GM18868 (cell line): ENCODE measurements around the gene KLHL11.

Source experiments
- ATAC-seq: cut with Tn5 transposase; IDR thresholded peaks from one replicate; pipeline ENCODE4 v1.9.1; 2021; ENCODE audit warnings: mild to moderate bottlenecking, moderate library complexity; ENCODE audit not compliant: unreplicated experiment

The KLHL11 gene, protein sequence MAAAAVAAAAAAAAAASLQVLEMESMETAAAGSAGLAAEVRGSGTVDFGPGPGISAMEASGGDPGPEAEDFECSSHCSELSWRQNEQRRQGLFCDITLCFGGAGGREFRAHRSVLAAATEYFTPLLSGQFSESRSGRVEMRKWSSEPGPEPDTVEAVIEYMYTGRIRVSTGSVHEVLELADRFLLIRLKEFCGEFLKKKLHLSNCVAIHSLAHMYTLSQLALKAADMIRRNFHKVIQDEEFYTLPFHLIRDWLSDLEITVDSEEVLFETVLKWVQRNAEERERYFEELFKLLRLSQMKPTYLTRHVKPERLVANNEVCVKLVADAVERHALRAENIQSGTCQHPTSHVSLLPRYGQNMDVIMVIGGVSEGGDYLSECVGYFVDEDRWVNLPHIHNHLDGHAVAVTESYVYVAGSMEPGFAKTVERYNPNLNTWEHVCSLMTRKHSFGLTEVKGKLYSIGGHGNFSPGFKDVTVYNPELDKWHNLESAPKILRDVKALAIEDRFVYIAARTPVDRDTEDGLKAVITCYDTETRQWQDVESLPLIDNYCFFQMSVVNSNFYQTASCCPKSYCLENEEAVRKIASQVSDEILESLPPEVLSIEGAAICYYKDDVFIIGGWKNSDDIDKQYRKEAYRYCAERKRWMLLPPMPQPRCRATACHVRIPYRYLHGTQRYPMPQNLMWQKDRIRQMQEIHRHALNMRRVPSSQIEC

GRCh38 chr17:41864836-41865595 lies at the start of gene KLHL11:
Gene KLHL11, minus strand, starts transcription at chr17:41865423. Its CDS starts 53 bp downstream, at chr17:41865370.
- peak; percentile 81 for ATAC-seq

DNA sequence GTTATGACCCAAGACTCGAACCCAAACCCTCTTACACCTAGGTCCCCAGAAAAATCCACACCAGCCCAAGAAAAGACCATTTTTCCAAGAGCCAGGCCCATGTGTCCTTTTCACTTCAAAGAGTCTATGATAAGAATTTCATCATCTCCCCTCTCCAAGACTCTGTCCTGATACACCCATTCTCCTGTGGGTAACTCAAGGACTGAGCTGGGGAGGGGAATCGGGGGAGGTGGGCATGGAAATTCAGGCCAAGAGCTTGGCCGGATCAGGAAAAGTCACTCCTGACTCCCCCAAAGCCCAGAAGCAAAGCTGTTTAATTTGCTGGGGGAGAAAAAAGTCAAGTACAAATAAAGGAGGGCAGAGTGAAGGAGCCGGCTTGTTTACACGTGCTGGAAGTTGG lies 49.8 kb upstream of the KLHL11 start:
- ATAC-seq: no peak

GRCh38 chr17:41914358-41914766 lies 49.1 kb upstream of the KLHL11 start:
- no peak for ATAC-seq

GRCh38 chr17:41913798-41914197 lies 48.6 kb upstream of the KLHL11 start:
- ATAC-seq: no peak

DNA sequence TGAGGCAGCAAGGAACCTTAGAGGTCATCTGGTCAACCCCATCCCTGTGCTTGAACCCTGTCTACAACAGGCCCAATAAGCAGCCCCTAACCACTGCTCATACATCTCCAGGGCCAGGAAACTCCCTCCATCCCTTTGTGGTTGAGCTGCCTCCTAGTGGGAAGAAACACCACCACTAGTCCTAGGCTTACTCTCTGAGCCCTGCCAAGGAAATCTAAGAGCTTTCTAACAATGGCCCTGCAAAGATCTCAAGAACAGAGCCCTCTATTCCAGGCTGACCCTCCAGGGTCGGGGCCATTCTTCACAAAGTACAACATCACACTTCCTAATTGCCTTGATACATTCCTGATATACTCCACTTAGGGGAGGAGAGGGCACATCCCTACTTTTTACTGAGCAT lies 47.7 kb upstream of the KLHL11 start:
- ATAC-seq: no peak

DNA sequence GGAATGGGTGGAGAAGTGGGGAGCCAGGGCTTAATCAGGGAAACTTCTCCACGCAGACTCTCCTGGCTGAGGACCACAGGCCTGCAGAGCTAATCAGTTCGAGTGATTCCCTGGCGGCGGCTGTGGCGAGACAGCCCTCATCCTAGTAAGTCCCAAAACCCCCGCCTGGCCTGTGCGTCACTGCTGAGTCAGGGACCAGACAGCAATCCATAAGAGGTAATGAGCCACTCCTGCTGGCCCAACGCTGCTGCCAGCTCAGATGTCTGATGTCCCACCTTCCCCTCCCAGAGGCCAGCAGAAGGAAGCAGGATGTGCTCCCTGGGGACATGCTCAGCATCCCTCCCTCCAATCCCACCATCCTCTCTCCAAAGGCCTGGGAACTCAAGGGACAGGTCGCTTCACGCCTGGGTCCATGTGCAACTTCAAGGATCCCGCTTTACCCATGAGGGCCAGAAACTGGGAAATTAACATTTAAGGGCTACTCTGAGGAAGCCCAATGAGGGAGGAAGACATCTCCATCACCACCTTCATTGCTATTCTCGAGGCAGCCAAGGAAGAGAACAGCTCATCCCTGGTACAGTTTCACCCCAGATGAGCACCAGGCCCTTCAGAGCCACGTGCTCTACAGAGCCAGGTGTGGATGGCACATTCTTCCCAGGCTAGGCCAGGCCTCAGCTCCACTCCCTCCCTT lies 45.6 kb upstream of the KLHL11 start:
- ATAC-seq: no peak

DNA sequence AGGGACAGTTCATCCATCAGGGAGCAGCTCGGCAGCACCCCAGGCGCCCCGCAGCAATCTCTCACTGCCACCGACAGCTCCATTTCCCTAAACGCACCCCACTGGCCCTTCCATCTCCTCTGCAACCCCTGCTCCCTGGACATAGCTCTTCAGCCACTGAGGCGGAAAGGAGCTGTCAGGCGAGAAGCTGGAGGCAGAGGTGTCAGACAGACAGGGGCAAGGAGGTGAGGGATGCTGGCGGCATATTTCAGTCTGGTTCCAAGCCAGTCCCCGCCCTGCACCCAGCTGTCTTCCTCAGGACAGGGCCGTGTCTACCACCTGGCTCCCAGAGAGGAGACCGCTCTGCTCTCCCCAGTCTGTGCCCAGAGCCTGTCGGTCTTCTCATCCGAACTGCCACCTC lies 43.9 kb upstream of the KLHL11 start:
- ATAC-seq: no peak

GRCh38 chr17:41907633-41908539 lies 42.7 kb upstream of the KLHL11 start:
- ATAC-seq: no peak

- ATAC-seq: no peak
Measured at GRCh38 chr17:41907185-41907556, 41.9 kb upstream of the KLHL11 start.

GRCh38 chr17:41906465-41907184 lies 41.4 kb upstream of the KLHL11 start:
- ATAC-seq: no peak

DNA sequence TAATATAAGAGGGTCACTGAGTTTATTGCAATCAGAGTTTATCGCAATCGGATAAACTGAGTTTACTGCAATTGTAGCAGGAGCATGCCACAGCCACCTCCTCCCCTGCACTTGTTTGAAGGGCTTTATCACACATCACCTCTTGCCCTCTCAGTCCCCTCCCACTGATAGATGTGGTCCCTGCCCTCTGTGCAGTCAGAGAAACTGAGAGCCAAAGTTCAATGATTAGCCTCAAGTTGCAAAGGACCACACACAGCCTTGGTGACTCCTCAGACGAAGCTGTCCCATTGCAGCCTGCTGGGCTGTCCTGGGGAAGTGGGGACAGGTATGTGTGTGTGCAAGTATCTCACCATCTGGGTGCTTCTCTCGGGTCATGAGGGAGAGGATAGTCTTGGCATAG lies 39.9 kb upstream of the KLHL11 start:
- no peak for ATAC-seq

DNA sequence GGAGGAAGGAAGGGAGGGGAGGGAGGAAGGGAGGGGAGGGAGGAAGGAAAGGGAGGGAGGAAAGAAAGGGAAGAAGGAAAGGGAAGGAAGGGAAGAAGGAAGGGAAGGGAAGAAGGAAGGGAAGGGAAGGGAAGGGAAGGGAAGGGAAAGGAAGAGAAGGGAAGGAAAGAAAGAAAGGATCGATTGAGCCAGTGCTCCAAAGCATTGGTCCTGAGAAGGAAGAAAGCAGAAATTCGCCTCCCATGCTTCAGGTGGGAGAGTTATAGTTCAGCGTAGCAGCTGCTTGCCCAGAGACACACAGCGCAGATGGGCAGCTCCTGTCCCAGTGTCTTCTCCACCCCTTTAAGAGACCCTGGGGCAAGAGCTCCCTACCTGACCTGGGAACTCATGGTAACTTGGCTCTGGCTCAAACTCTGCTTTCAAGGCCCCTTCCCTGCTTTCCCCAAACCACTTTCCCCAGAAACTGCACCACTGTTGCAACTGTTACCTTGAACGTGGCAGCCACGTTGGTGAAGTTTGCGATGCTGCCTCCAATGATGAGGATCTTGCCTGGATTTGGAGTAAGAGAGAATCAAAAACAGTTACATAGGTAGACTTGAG lies 39.1 kb upstream of the KLHL11 start:
- no peak for ATAC-seq

GRCh38 chr17:41901646-41902045 lies 36.4 kb upstream of the KLHL11 start:
- no peak for ATAC-seq

DNA sequence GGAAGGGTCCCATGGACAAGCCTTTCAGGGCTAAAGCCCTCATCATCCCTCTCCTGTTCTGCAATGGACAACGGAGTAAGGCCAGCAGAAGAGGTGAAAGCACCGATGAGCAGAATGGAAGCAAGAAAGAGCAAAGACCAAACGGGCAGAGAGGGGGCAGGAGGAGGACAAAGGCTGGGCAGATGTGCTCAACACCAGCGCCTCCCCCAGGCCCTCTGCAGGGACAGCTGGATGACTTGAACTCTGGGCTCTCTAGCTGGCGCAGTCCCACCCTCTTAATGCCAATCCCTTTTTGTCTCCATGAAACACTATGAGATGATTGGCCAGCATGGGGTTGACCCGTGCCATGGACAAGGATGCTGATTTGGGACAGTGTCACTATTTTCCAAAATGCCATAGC lies 31.5 kb upstream of the KLHL11 start:
- ATAC-seq: no peak

- no peak for ATAC-seq
Measured at GRCh38 chr17:41895617-41896016, 30.4 kb upstream of the KLHL11 start.

GRCh38 chr17:41894791-41895331 lies 29.6 kb upstream of the KLHL11 start:
- no peak for ATAC-seq

DNA sequence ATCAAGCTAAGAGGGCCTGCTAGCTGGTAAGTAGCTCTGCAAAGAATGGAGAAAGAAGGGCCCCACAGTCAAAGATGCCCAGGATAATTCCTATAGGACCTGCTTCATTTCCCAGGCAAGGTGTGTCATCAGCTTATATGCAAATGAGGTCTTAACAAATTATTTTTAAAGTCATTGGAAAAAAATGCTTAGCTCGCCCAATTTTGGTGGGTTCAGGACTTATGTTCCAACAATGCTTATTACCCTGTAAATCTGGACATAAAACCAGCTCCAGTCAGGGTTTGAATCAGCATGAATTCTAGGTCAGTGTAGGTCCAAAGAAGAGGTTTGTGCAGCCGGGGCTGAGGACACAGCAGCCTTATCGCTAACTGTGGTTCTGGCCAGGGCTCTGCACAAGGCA lies 28.2 kb upstream of the KLHL11 start:
- no peak for ATAC-seq

- no peak for ATAC-seq
Measured at GRCh38 chr17:41892021-41892376, 26.8 kb upstream of the KLHL11 start.
